Heart left ventricle (tissue), 16 donors: ENCODE results near the gene LYPD4. TPM values are rescaled to one million over a fixed set of nuclear protein-coding genes. Genes with fewer than 3 reads are reported as not detected.
A peak's percentile ranks its signal among the peaks of the same experiment; 100 is the strongest.
"Not testable (repeated sequence)": the region's sequence is repeated elsewhere in the genome, so short reads cannot be mapped to it uniquely, and the experiment has no call there.

Source experiments
- ATAC-seq, 4 donors: fragments of 200-7000 bp; cut with Tn5 transposase; one replicate each; pipeline ENCODE4 v1.9.1; 2020 to 2022; ENCODE audit warnings: moderate library complexity in 4 of 4, mild to moderate bottlenecking in 3 of 4, moderate number of reproducible peaks in 1 of 4
- DNase-seq, 5 donors: peaks; one replicate each; pipeline ENCODE4 v3.0.0-alpha.2; 2020
- H3K27ac ChIP-seq, 12 donors: fragments of 200-600 bp; sonication (generic) in 4 of 12; one replicate each; pipeline versions ENCODE4 v1.5.0 to v1.8.0; 2016 to 2022; ENCODE audit warnings: mild to moderate bottlenecking in 2 of 12
- H3K27me3 ChIP-seq, 9 donors: fragments of 200-600 bp; sonication (generic) in 2 of 9; one replicate each; pipeline versions ENCODE4 v1.5.1 to v1.8.0; 2016 to 2022; ENCODE audit warnings: mild to moderate bottlenecking in 3 of 9
- H3K36me3 ChIP-seq, 9 donors: fragments of 200-600 bp; sonication (generic) in 2 of 9; one replicate each; pipeline versions ENCODE4 v1.5.0 to v1.8.0; 2018 to 2022; ENCODE audit warnings: mild to moderate bottlenecking in 2 of 9
- H3K4me1 ChIP-seq, 12 donors: fragments of 200-600 bp; sonication (generic) in 4 of 12; one replicate each; pipeline versions ENCODE4 v1.5.0 to v1.8.0; 2016 to 2022; ENCODE audit warnings: mild to moderate bottlenecking in 3 of 12
- H3K4me3 ChIP-seq, 12 donors: fragments of 200-600 bp; sonication (generic) in 4 of 12; one replicate each; pipeline versions ENCODE4 v1.5.0 to v1.8.0; 2017 to 2022; ENCODE audit warnings: mild to moderate bottlenecking in 9 of 12, moderate library complexity in 4 of 12
- H3K9me3 ChIP-seq, 12 donors: fragments of 200-600 bp; sonication (generic) in 4 of 12; one replicate each; pipeline versions ENCODE4 v1.5.0 to v1.8.0; 2016 to 2022; ENCODE audit warnings: mild to moderate bottlenecking in 1 of 12
- POLR2A ChIP-seq, 2 donors: fragments of 450-650 bp; IDR thresholded peaks; one replicate each; pipeline ENCODE4 v1.6.1; 2017; ENCODE audit warnings: antibody characterized with exemption in 2 of 2, mild to moderate bottlenecking in 2 of 2, moderate library complexity in 2 of 2
- WGBS, 4 donors: extraction: QIAGEN DNeasy Blood & Tissue Kit in 2 of 4; methylation state at CpG; one replicate each; pipeline versions ENCODE4 v1.1.5 to v1.1.7; 2013 to 2018; 5-methylcytosine and 5-hydroxymethylcytosine counted together
- intact Hi-C, 10 donors: fragments of 100-400 bp; cut with DNase I; formaldehyde crosslinking; loops; one replicate each; pipeline versions ENCODE4 v1.11.1 to v1.14.2; 2022
- polyA plus RNA-seq, 2 donors: library from polyadenylated mRNA; stranded (reverse); fragments of 200-250 nt; gene quantifications; one replicate each; pipeline ENCODE4 v1.2.3, GENCODE V29; 2013
- total RNA-seq, 9 donors: library from RNA; depleted of rRNA in 2 of 9; stranded (reverse); fragments of >200 nt in 2 of 9; fragmentation: NEBNext Ultra II Directional in 3 of 9; extraction: Animal tissue kit (Norgen Biotek cat#: 25700) in 3 of 9; gene quantifications; one replicate each; pipeline versions ENCODE4 v1.1.0 to v1.2.4, GENCODE V29; 2016 to 2023
- TF ChIP-seq, protein P1 (sequence below), 12 donors: fragments of 200-600 bp; sonication (generic) in 4 of 12; IDR thresholded peaks; one replicate each; pipeline versions ENCODE4 v1.5.0 to v1.8.0; 2018 to 2022; ENCODE audit warnings: antibody characterized with exemption in 12 of 12, mild to moderate bottlenecking in 5 of 12
- donor health status: ischemic (EF 13 %, LVEDD 7.1; RV severe dilation, severe dysfunction).
- donor health status: healthy with polysubstance abuse.
- donor health status: DM: no; HTN: yes; CAD: no.
- donor health status: DM: no; HTN: no; CAD: no.
- donor health status: ischemic (EF 25% LVEDD 6.9; RV normal size, moderate dysfunction).
- donor health status: ischemic (EF 25% LVEDD 5.7; RV mildly dilated, moderate dysfunction).
- donor health status: healthy.
- donor health status: DM: yes; HTN: yes; CAD: no.
- donor health status: ischemic (EF 35%, LVEDD 5.7; RV mildly dilated, moderate dysfunction).
- donor health status: nonischemic (EF 11% LVEDD 7.7; RV severe dilation, severe dysfunction).
- donor health status: DM: yes; HTN: yes; CAD: no.
- donor health status: PGD.
- donor health status: ischemic (EF 29% LVEDD 5.4; RV normal size, mild dysfunction).
- donor health status: nonischemic (EF 23%, LVEDD 6.1; RV moderate dilation, normal function).

LYPD4 gene
- total and polyA plus RNA-seq, 11 donors, result not detected

DNA sequence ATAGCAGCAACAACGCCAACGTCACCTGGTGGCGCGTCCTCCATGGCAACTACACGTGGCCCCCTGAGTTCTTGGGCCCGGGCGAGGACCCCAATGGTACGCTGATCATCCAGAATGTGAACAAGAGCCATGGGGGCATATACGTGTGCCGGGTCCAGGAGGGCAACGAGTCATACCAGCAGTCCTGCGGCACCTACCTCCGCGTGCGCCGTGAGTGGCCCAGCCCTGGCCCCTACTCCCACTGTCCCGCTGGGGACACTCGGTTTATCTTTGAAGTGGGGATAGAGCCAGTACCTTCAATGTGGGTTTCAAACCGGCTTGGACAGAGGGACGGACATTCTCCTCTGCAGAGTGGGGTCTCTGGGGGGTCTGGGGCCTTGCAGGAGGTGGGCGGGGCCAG lies 34.6 kb upstream of the LYPD4 start:
- ATAC-seq (no peak), DNase-seq (no peak)
- no peaks in the 10 kb centered on the region for H3K9me3 ChIP-seq
- no peaks in the 10 kb centered on the region for H3K27me3 ChIP-seq
- no peak overlapping the region for H3K27ac ChIP-seq
- no peak overlapping the region for H3K4me3 ChIP-seq
- intact Hi-C loops, result loop anchor here in 3 of 10 donors (5.0 to 10.0 kb wide), 3 partner anchors 53 to 356 kb away; no protein-coding TSS in a partner anchor
- H3K4me1 ChIP-seq, result peaks cover 0 to 50% (median 5%) of the 10 kb centered on the region in 12 donors
- 86 to 88% (median 88%) methylated on average over 19 to 21 of the region's 21 CpGs for WGBS, 4 donors
- no peaks in the 10 kb centered on the region for H3K36me3 ChIP-seq
- TF ChIP-seq POLR2A (IDR thresholded peaks at IDR 0.05), result no peak
- TF ChIP-seq, protein P1, sequence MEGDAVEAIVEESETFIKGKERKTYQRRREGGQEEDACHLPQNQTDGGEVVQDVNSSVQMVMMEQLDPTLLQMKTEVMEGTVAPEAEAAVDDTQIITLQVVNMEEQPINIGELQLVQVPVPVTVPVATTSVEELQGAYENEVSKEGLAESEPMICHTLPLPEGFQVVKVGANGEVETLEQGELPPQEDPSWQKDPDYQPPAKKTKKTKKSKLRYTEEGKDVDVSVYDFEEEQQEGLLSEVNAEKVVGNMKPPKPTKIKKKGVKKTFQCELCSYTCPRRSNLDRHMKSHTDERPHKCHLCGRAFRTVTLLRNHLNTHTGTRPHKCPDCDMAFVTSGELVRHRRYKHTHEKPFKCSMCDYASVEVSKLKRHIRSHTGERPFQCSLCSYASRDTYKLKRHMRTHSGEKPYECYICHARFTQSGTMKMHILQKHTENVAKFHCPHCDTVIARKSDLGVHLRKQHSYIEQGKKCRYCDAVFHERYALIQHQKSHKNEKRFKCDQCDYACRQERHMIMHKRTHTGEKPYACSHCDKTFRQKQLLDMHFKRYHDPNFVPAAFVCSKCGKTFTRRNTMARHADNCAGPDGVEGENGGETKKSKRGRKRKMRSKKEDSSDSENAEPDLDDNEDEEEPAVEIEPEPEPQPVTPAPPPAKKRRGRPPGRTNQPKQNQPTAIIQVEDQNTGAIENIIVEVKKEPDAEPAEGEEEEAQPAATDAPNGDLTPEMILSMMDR (IDR thresholded peaks at IDR 0.05), result no peak

DNA sequence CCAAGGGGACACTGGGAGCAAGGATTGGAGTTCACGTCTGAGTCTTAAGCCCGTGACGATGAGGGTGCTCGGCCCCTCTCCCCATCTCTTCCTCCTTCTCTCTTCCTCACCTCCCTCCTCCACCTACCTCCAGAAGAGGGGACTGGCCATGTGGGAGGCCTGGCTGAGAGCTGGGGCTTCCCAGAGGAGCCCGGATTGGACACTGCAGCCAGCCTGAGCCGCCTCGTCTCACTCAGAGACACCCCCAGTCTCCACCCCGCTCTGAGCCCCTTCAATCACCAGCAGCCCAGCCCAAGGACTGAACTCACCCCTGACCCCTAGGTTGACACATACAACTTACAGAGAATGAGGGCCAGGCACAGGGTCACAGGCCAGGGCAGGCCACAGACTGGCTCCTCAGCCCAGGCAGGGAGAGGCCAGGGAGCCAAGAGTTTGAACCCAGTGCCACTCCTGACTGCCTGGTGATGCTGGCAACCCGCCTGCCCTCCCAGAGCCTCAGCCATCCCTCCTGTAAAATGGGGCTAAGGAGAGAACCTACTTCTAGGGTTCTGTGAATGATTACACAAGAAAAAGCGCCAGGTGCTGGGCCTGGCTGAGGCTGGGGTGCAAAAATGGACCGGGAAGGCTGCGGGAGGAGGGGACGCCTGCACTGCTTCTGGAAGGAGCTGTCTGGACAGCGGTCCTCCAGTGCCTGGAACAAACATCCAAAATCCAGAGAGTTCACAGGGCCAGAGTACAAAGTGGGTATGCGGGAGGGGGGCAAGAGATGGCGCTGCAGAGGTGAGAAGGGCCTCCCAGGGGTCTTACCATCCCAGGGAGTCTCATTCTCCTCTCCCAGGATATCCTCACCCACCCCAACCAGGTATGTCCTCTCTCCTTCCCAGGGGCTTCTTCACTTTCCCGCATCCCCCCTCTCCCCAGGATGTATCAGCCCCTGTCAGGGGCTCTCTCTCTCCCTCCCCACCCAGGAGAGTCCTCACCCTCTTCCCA lies 33.7 kb upstream of the LYPD4 start:
- H3K4me3 ChIP-seq, result no peak overlapping the region
- intact Hi-C loops, result loop anchor here in 3 of 10 donors (5.0 to 10.0 kb wide), 3 partner anchors 54 to 357 kb away; no protein-coding TSS in a partner anchor
- 67 to 80% (median 74%) methylated on average over 16 to 17 of the region's 17 CpGs for WGBS, 4 donors
- no peak for ATAC-seq
- peaks cover 0 to 59% (median 4%) of the 10 kb centered on the region in 12 donors for H3K4me1 ChIP-seq
- H3K27me3 ChIP-seq, result no peaks in the 10 kb centered on the region
- no peaks in the 10 kb centered on the region for H3K9me3 ChIP-seq
- H3K36me3 ChIP-seq, result no peaks in the 10 kb centered on the region
- TF ChIP-seq, protein P1 (IDR thresholded peaks at IDR 0.05), result no peak
- TF ChIP-seq POLR2A (IDR thresholded peaks at IDR 0.05), result no peak
- peak overlapping the region in 1 of 12 donors; percentile 79 for H3K27ac ChIP-seq
- DNase-seq, result no peak

DNA sequence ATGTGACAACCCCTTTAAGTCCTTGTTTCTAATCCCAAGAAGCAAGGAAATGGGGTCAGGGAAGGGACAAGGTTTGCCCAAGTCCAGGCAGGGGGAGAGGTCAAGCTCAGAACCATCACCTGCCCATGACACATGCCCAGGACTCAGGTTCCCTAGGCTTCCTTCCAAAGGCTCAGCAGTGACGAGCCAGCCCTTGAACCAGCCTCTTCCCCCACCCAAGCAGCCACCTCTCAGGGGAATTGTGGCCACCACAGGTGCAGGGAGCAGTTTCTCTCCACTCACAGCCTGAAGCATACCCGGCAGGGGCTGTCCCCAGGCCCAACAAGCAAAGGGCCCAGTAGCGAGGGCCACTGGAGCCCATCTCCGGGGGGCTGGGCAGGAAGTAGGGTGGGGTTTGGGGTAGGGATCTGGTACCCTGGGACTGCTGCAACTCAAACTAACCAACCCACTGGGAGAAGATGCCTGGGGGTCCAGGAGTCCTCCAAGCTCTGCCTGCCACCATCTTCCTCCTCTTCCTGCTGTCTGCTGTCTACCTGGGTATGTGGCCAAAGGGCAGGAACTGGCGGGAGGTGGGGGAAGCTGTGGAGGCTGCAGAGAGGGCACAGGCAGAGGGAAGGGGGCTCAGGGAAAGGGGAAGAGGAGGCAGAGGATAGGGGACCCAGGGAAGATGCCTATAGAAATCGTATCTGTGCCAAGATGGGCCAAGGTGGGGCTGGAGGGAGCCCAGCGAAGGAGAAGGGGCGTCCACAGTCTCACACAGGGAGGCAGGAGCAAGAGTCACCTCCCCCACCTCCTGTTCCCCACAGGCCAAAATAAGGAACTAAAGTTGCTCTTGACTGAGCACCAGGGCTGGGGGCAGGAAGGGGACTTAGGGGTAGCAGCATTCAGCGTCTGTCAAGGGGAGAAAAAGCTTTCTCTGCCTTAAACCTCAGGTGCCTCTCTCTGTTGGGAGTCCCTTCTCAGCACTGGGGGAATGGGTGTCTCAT lies 32.7 kb upstream of the LYPD4 start, which contains the start of gene CD79A:
Gene CD79A (plus strand): TSS at position 433 of the 986 bp plus-strand sequence. CDS start 26 bp downstream, at position 459.
- ATAC-seq, result peak in 2 of 4 donors; percentile 10 to 28
- Histone ChIP-seq H3K36me3 (peaks cover 0 to 2% (median under 1%) of the 10 kb centered on the region in 9 donors), H3K4me1 (peaks cover 0 to 63% (median 3%) of the 10 kb centered on the region in 12 donors), H3K27me3 (no peaks in the 10 kb centered on the region), H3K27ac (peak within 1 kb of the TSS in 1 of 12 donors; percentile 79), H3K9me3 (no peaks in the 10 kb centered on the region), H3K4me3 (no peak within 1 kb of the TSS)
- WGBS, 4 donors, result 58 to 81% (median 76%) methylated on average over 6 to 9 of the region's 9 CpGs
- intact Hi-C loops, result loop anchor here in 3 of 10 donors (5.0 to 10.0 kb wide), 3 partner anchors 55 to 358 kb away; no protein-coding TSS in a partner anchor
- TF ChIP-seq, protein P1 (IDR thresholded peaks at IDR 0.05), result no peak
- no peak for TF ChIP-seq POLR2A (IDR thresholded peaks at IDR 0.05)
- DNase-seq, result no peak

DNA sequence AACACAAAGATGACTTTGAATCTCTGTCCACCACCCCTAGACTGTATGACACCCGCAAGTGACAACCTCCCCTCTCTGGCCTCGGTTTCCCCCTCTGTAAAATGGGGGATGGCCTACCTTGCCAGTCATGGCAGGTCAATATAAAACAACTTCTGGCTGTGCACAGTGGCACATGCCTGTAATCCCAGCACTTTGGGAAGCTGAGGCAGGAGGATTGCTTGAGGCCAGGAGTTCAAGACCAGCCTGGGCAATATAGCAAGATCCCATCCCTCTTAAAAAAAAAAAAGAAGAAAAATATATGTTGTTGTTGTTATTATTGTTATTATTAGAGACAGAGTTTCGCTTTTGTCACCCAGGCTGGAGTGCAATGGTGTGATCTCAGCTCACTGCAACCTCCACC lies 31.5 kb upstream of the LYPD4 start:
- not testable (repeated sequence) for ATAC-seq, H3K9me3 ChIP-seq, DNase-seq, H3K27me3 ChIP-seq, H3K4me3 ChIP-seq
- intact Hi-C loops, result loop anchor here in 3 of 10 donors (5.0 to 10.0 kb wide), 3 partner anchors 56 to 359 kb away; no protein-coding TSS in a partner anchor
- Histone ChIP-seq H3K36me3 (peaks cover 0 to 14% (median 11%) of the 10 kb centered on the region in 9 donors), H3K4me1 (peaks cover 0 to 72% (median 11%) of the 10 kb centered on the region in 12 donors), H3K27ac (peak overlapping the region in 1 of 12 donors; percentile 79)
- WGBS, 4 donors, result 78 to 90% (median 85%) methylated on average over 3 of the region's 3 CpGs
